GM12878 (cell line): ENCODE measurements around the gene ZNF423. TPM values are rescaled to one million over a fixed set of nuclear protein-coding genes. Genes with fewer than 3 reads are reported as not detected.

Experiments used
- ATAC-seq: fragments of 200-7000 bp; cut with Tn5 transposase; 3 replicates; pipeline ENCODE4 v1.9.1; 2020; ENCODE audit warnings: mild to moderate bottlenecking, moderate library complexity
- BruUV-seq: library from RNA; stranded (reverse); fragments of 400-500 nt; replicated peaks from 2 replicates; lab custom pipeline; 2021; lab: Mats Ljungman, UMichigan
- CTCF ChIA-PET: fragments of 300-600 bp; sonication (Branson Sonifier 250); formaldehyde crosslinking; extraction: SDS; loops from one replicate; lab custom pipeline; 2021; ENCODE audit warnings: inconsistent platforms; lab: Yijun Ruan, JAX
- POLR2A ChIA-PET: fragments of 350-600 bp; formaldehyde crosslinking; extraction: SDS; loops from one replicate; lab custom pipeline; 2021; ENCODE audit warnings: inconsistent platforms; lab: Charles Lee
- RAD21 ChIA-PET: fragments of 300-600 bp; sonication (Branson Sonifier 250); formaldehyde crosslinking; loops from one replicate; lab custom pipeline; 2023; ENCODE audit warnings: antibody characterized with exemption; ENCODE audit not compliant: unreplicated experiment; lab: Charles Lee
- SMC1A ChIA-PET: fragments of 300-600 bp; sonication (Branson Sonifier 250); formaldehyde crosslinking; loops from one replicate; lab custom pipeline; 2023; ENCODE audit not compliant: unreplicated experiment, uncharacterized antibody; lab: Charles Lee
- DNase-seq: peaks from one replicate; pipeline ENCODE4 v3.0.0-alpha.2; 2011; ENCODE audit warnings: low read depth, low spot score
- FAIRE-seq: peaks from 3 replicates; lab custom pipeline; 2011; peaks lifted over from hg19 to GRCh38; lab: Jason Lieb, UNC
- H2AFZ ChIP-seq: 2 replicates; pipeline ENCODE4 v1.6.0; 2011; ENCODE audit warnings: low read depth, low read length, control low read depth; ENCODE audit not compliant: control insufficient read depth
- H3K27ac ChIP-seq: 2 replicates; pipeline ENCODE4 v1.5.1; 2011; ENCODE audit warnings: control low read depth; ENCODE audit not compliant: control insufficient read depth, insufficient read depth
- H3K27me3 ChIP-seq, 2 experiments: replicated peaks in 1 of 2; 2 replicates each; pipeline versions ENCODE4 v1.6.0 to v1.6.1; 2011; ENCODE audit warnings: low read length in 1 of 2; ENCODE audit not compliant: control insufficient read depth in 2 of 2, insufficient read depth in 2 of 2
- H3K36me3 ChIP-seq, 2 experiments: 2 replicates each; pipeline ENCODE4 v1.5.1; 2011; ENCODE audit warnings: low read length in 1 of 2; ENCODE audit not compliant: control insufficient read depth in 2 of 2, insufficient read depth in 2 of 2
- H3K4me1 ChIP-seq: 2 replicates; pipeline ENCODE4 v1.6.1; 2011; ENCODE audit warnings: mild to moderate bottlenecking, low read length, moderate library complexity, mixed read lengths; ENCODE audit not compliant: control insufficient read depth, insufficient read depth
- H3K4me2 ChIP-seq: 2 replicates; pipeline ENCODE4 v1.6.0; 2011; ENCODE audit warnings: control low read depth; ENCODE audit not compliant: control insufficient read depth, insufficient read depth
- H3K4me3 ChIP-seq: fragments of 200-600 bp; sonication (generic); 2 replicates; pipeline ENCODE4 v1.5.1; 2016
- H3K79me2 ChIP-seq: 2 replicates; pipeline ENCODE4 v1.6.0; 2011; ENCODE audit warnings: low read length; ENCODE audit not compliant: control insufficient read depth, insufficient read depth
- H3K9ac ChIP-seq: 2 replicates; pipeline ENCODE4 v1.8.0; 2011; ENCODE audit warnings: low read length, control low read depth, mixed read lengths; ENCODE audit not compliant: control insufficient read depth, insufficient read depth
- H3K9me3 ChIP-seq: replicated peaks from 3 replicates; pipeline ENCODE4 v1.5.1; 2011; ENCODE audit warnings: mild to moderate bottlenecking, low read length; ENCODE audit not compliant: control insufficient read depth, insufficient read depth
- H4K20me1 ChIP-seq: 2 replicates; pipeline ENCODE4 v1.6.0; 2011; ENCODE audit not compliant: control insufficient read depth, insufficient read depth
- FOXK2 ChIP-seq: fragments of 450-650 bp; IDR thresholded peaks from 2 replicates; pipeline ENCODE4 v1.6.1; 2017; ENCODE audit warnings: mild to moderate bottlenecking, moderate library complexity
- HDAC6 ChIP-seq: fragments of 200-600 bp; sonication (generic); IDR thresholded peaks from one replicate; pipeline ENCODE4 v1.8.0; 2017; ENCODE audit warnings: antibody characterized with exemption; ENCODE audit not compliant: unreplicated experiment
- NR2C2 ChIP-seq: IDR thresholded peaks from 2 replicates; pipeline ENCODE4 v1.6.1; 2011; ENCODE audit warnings: borderline replicate concordance, low read depth; ENCODE audit not compliant: control insufficient read depth, insufficient read length
- WGBS: methylation state at CpG from one replicate; pipeline ENCODE4 v1.1.6; 2016; ENCODE audit warnings: low lambda C conversion rate; ENCODE audit not compliant: insufficient replicate concordance, insufficient coverage; ENCODE audit errors: missing lambda C conversion rate; 5-methylcytosine and 5-hydroxymethylcytosine counted together
- in situ Hi-C: fragments of 300-500 bp; cut with MboI; formaldehyde crosslinking; loops from 9 replicates; pipeline ENCODE4 v1.14.3; 2018; ENCODE audit warnings: mixed read lengths
- intact Hi-C: fragments of 100-400 bp; cut with micrococcal nuclease; formaldehyde crosslinking; loops from one replicate; pipeline ENCODE4 v1.14.2; 2022; ENCODE audit not compliant: unreplicated experiment
- polyA plus RNA-seq, 11 experiments: library from polyadenylated mRNA; depleted of rRNA in 4 of 11; unstranded in 6 of 11; stranded (reverse) in 5 of 11; fragments of >200 nt; fragmentation: Nextera tagmentation in 4 of 11; fragmentation: Illumina TruSeq in 1 of 11; extraction: Ambion mirVana in 4 of 11; extraction: Trizol in 1 of 11; gene quantifications; 1 replicate in 1 of 11; 2 replicates in 10 of 11; pipeline versions ENCODE4 v1.2.1 to v1.2.3, GENCODE V29; 2011 to 2016; ENCODE audit warnings: inconsistent platforms in 2 of 11, missing spikeins in 2 of 11, low read depth in 1 of 11
- total RNA-seq, 4 experiments: library from RNA; depleted of rRNA in 3 of 4; stranded (reverse); fragments of >200 nt in 3 of 4; fragmentation: Illumina TruSeq in 1 of 4; extraction: Trizol in 1 of 4; gene quantifications; 2 replicates each; pipeline versions ENCODE4 v1.2.1 to v1.2.3, GENCODE V29; 2013 to 2021
- TF ChIP-seq, protein P1 (sequence below): IDR thresholded peaks from 2 replicates; pipeline ENCODE4 v1.6.1; 2012; ENCODE audit warnings: low read length, inconsistent platforms
- TF ChIP-seq, protein P2 (sequence below): fragments of 450-650 bp; IDR thresholded peaks from 2 replicates; pipeline ENCODE4 v1.6.1; 2016; ENCODE audit warnings: mild to moderate bottlenecking

The ZNF423 gene
- total and polyA plus RNA-seq, 10 of the 15 experiments (the other 5 are each of a cell fraction or from before 2014, with no cell fraction given) = 0.03 to 0.64 (median 0.10) TPM

DNA sequence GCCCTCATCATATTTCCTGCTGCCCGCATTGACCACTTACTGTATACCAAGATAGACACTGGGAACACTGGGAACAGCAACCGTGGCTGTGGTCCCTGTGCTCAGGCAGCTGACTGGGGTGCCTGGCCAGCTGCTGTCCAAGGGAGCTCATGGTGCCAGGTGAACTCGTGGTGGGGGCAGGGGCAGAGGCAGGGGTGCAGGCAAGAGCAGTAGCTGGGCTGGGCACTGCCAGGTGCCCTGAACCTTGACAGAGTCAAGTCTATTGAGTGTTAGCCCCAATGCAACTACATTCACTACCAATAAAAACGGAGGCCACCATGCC is 279.8 kb downstream of the ZNF423 start:
- DNase-seq = no peak
- peaks cover 18% of the 10 kb centered on the region for H3K4me1 ChIP-seq
- ChIA-PET RAD21 (no interaction called here), CTCF (interaction anchor here (1.5 kb wide), 1 partner anchor 21 kb away, joined by 3 read pairs; no protein-coding TSS in a partner anchor), POLR2A (no interaction called here), SMC1A (no interaction called here)
- H3K4me3 ChIP-seq = no peak overlapping the region
- WGBS = 82% methylated on average over 4 of the region's 4 CpGs
- no peaks in the 10 kb centered on the region for H3K9me3 ChIP-seq
- no peak overlapping the region for H3K9ac ChIP-seq
- BruUV-seq = no TSS peak
- TF ChIP-seq NR2C2 (no peak), HDAC6 (no peak), FOXK2 (no peak)
- TF ChIP-seq, protein P1, sequence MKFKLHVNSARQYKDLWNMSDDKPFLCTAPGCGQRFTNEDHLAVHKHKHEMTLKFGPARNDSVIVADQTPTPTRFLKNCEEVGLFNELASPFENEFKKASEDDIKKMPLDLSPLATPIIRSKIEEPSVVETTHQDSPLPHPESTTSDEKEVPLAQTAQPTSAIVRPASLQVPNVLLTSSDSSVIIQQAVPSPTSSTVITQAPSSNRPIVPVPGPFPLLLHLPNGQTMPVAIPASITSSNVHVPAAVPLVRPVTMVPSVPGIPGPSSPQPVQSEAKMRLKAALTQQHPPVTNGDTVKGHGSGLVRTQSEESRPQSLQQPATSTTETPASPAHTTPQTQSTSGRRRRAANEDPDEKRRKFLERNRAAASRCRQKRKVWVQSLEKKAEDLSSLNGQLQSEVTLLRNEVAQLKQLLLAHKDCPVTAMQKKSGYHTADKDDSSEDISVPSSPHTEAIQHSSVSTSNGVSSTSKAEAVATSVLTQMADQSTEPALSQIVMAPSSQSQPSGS = no peak
- TF ChIP-seq, protein P2, sequence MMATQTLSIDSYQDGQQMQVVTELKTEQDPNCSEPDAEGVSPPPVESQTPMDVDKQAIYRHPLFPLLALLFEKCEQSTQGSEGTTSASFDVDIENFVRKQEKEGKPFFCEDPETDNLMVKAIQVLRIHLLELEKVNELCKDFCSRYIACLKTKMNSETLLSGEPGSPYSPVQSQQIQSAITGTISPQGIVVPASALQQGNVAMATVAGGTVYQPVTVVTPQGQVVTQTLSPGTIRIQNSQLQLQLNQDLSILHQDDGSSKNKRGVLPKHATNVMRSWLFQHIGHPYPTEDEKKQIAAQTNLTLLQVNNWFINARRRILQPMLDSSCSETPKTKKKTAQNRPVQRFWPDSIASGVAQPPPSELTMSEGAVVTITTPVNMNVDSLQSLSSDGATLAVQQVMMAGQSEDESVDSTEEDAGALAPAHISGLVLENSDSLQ = no peak
- H4K20me1 ChIP-seq = no peaks in the 10 kb centered on the region
- no peaks in the 10 kb centered on the region for H3K36me3 ChIP-seq
- H3K27me3 ChIP-seq = no peaks in the 10 kb centered on the region
- intact Hi-C loops (no loop called here), in situ Hi-C loops (no loop called here)
- no peak for ATAC-seq
- no peak overlapping the region for H3K4me2 ChIP-seq
- no peak overlapping the region for H3K27ac ChIP-seq
- no peak overlapping the region for H2AFZ ChIP-seq
- FAIRE-seq = no peak
- no peaks in the 10 kb centered on the region for H3K79me2 ChIP-seq
